ENCODE results near the gene INPP4B.

The INPP4B gene

DNA sequence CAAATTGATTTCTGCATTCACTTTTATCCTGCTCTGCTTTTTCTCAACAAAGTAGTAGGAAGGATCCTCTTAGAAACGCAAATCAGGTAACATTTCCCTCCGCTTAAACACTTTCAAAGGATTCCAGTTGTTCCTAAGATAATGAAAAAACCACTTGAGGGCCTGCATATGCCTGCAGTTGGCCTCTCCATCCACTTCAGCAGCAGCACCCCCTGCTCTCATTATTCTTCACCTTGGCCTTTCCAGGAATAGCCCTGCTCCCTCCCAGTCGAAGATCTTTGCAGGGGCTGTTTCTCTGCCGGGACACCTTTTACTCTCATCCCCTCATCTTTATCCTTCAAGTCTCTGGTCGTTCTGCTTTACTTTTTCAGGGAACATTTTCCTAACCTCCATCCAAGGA, 314.0 kb downstream of the INPP4B start:
- no peak overlapping the region for H2AFZ ChIP-seq (ENCODE audit: low read depth, low read length)
- no peaks in the 10 kb centered on the region for H3K9me3 ChIP-seq (ENCODE audit: insufficient read depth, low read length)
- peaks cover 6% of the 10 kb centered on the region for H3K4me1 ChIP-seq (ENCODE audit: low read length)
- no peak overlapping the region for H3K4me3 ChIP-seq (ENCODE audit: low read length)
- H3K36me3 ChIP-seq (replicated peaks; ENCODE audit: low read depth, low read length): no peaks in the 10 kb centered on the region
- no peaks in the 10 kb centered on the region for H4K20me1 ChIP-seq (ENCODE audit: insufficient read depth, low read length)
- no peak overlapping the region for H3K9ac ChIP-seq (ENCODE audit: low read length)
- no peak overlapping the region for H3K27ac ChIP-seq (ENCODE audit: low read length)
- no peaks in the 10 kb centered on the region for H3K79me2 ChIP-seq (ENCODE audit: low read length)
- no peak for TF ChIP-seq EZH2phosphoT487 (IDR thresholded peaks at IDR 0.05; ENCODE audit: low read depth)
- TF ChIP-seq, protein P1, sequence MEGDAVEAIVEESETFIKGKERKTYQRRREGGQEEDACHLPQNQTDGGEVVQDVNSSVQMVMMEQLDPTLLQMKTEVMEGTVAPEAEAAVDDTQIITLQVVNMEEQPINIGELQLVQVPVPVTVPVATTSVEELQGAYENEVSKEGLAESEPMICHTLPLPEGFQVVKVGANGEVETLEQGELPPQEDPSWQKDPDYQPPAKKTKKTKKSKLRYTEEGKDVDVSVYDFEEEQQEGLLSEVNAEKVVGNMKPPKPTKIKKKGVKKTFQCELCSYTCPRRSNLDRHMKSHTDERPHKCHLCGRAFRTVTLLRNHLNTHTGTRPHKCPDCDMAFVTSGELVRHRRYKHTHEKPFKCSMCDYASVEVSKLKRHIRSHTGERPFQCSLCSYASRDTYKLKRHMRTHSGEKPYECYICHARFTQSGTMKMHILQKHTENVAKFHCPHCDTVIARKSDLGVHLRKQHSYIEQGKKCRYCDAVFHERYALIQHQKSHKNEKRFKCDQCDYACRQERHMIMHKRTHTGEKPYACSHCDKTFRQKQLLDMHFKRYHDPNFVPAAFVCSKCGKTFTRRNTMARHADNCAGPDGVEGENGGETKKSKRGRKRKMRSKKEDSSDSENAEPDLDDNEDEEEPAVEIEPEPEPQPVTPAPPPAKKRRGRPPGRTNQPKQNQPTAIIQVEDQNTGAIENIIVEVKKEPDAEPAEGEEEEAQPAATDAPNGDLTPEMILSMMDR (IDR thresholded peaks at IDR 0.05; ENCODE audit: low read depth, low read length): no peak
- no peak overlapping the region for H3K4me2 ChIP-seq (ENCODE audit: low read length)
- no peaks in the 10 kb centered on the region for H3K27me3 ChIP-seq (ENCODE audit: low read depth, low read length)

- no peak overlapping the region for H2AFZ ChIP-seq (ENCODE audit: low read depth, low read length)
- no peaks in the 10 kb centered on the region for H3K79me2 ChIP-seq (ENCODE audit: low read length)
- no peaks in the 10 kb centered on the region for H3K36me3 ChIP-seq (replicated peaks; ENCODE audit: low read depth, low read length)
- no peak overlapping the region for H3K4me3 ChIP-seq (ENCODE audit: low read length)
- H3K27ac ChIP-seq (ENCODE audit: low read length): no peak overlapping the region
- H3K9me3 ChIP-seq (ENCODE audit: insufficient read depth, low read length): no peaks in the 10 kb centered on the region
- no peaks in the 10 kb centered on the region for H3K27me3 ChIP-seq (ENCODE audit: low read depth, low read length)
- no peaks in the 10 kb centered on the region for H4K20me1 ChIP-seq (ENCODE audit: insufficient read depth, low read length)
- no peak overlapping the region for H3K9ac ChIP-seq (ENCODE audit: low read length)
- H3K4me1 ChIP-seq (ENCODE audit: low read length): peaks cover 6% of the 10 kb centered on the region
- TF ChIP-seq, protein P1 (IDR thresholded peaks at IDR 0.05; ENCODE audit: low read depth, low read length): no peak
- TF ChIP-seq EZH2phosphoT487 (IDR thresholded peaks at IDR 0.05; ENCODE audit: low read depth): no peak
- H3K4me2 ChIP-seq (ENCODE audit: low read length): no peak overlapping the region
These were observed 315.4 kb downstream of the INPP4B start for GRCh38 chr4:142530728-142531127.

GRCh38 chr4:142528433-142528832, 317.7 kb downstream of the INPP4B start:
- Histone ChIP-seq H3K4me1 (ENCODE audit: low read length) (peaks cover 6% of the 10 kb centered on the region), H2AFZ (ENCODE audit: low read depth, low read length) (no peak overlapping the region), H3K9ac (ENCODE audit: low read length) (no peak overlapping the region), H4K20me1 (ENCODE audit: insufficient read depth, low read length) (no peaks in the 10 kb centered on the region), H3K36me3 (replicated peaks; ENCODE audit: low read depth, low read length) (no peaks in the 10 kb centered on the region), H3K27ac (ENCODE audit: low read length) (no peak overlapping the region), H3K79me2 (ENCODE audit: low read length) (no peaks in the 10 kb centered on the region), H3K27me3 (ENCODE audit: low read depth, low read length) (no peaks in the 10 kb centered on the region), H3K4me3 (ENCODE audit: low read length) (no peak overlapping the region), H3K9me3 (ENCODE audit: insufficient read depth, low read length) (no peaks in the 10 kb centered on the region), H3K4me2 (ENCODE audit: low read length) (no peak overlapping the region)
- no peak for TF ChIP-seq EZH2phosphoT487 (IDR thresholded peaks at IDR 0.05; ENCODE audit: low read depth)
- TF ChIP-seq, protein P1 (IDR thresholded peaks at IDR 0.05; ENCODE audit: low read depth, low read length): no peak

DNA sequence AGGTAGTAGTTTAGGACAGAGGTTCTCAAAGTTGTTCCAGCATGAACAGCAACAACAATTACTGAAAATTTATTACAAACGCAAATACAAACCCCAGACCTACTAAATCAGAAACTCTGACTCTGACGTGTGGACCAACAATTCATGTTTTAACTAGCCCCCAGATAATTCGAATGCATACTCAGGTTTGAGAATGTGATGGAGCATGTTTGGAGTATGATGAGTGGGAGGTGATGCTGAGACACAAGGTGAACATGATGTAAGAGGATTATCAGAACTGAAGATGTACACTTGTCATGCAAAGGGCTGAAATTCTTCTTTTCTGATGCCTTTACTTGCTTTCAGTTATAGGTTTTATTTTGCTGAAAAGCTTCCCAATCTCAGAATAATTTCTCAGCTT, 323.0 kb downstream of the INPP4B start:
- no peaks in the 10 kb centered on the region for H3K36me3 ChIP-seq (replicated peaks; ENCODE audit: low read depth, low read length)
- H3K9me3 ChIP-seq (ENCODE audit: insufficient read depth, low read length): no peaks in the 10 kb centered on the region
- H3K79me2 ChIP-seq (ENCODE audit: low read length): no peaks in the 10 kb centered on the region
- no peak overlapping the region for H3K4me3 ChIP-seq (ENCODE audit: low read length)
- no peak for TF ChIP-seq EZH2phosphoT487 (IDR thresholded peaks at IDR 0.05; ENCODE audit: low read depth)
- TF ChIP-seq, protein P1 (IDR thresholded peaks at IDR 0.05; ENCODE audit: low read depth, low read length): no peak
- no peak overlapping the region for H3K4me2 ChIP-seq (ENCODE audit: low read length)
- no peak overlapping the region for H3K27ac ChIP-seq (ENCODE audit: low read length)
- H3K9ac ChIP-seq (ENCODE audit: low read length): no peak overlapping the region
- H3K4me1 ChIP-seq (ENCODE audit: low read length): no peaks in the 10 kb centered on the region
- no peaks in the 10 kb centered on the region for H3K27me3 ChIP-seq (ENCODE audit: low read depth, low read length)
- H4K20me1 ChIP-seq (ENCODE audit: insufficient read depth, low read length): no peaks in the 10 kb centered on the region
- no peak overlapping the region for H2AFZ ChIP-seq (ENCODE audit: low read depth, low read length)
